ENCODE measurements around the gene ATXN1. TPM values are rescaled to one million over a fixed set of nuclear protein-coding genes. Genes with fewer than 3 reads are reported as not detected.

The ATXN1 gene
- total RNA-seq, 1 experiment from 2014 or later: 8.1 TPM

GRCh38 chr6:16344756-16345155 lies 416.5 kb downstream of the ATXN1 start (continued):
- TF ChIP-seq ZNF425 (CRISPR knock-in tag; conservative IDR thresholded peaks at IDR 0.05): no peak
- no peak for TF ChIP-seq CREM (CRISPR knock-in tag; IDR thresholded peaks at IDR 0.05)
- TF ChIP-seq, protein P1, sequence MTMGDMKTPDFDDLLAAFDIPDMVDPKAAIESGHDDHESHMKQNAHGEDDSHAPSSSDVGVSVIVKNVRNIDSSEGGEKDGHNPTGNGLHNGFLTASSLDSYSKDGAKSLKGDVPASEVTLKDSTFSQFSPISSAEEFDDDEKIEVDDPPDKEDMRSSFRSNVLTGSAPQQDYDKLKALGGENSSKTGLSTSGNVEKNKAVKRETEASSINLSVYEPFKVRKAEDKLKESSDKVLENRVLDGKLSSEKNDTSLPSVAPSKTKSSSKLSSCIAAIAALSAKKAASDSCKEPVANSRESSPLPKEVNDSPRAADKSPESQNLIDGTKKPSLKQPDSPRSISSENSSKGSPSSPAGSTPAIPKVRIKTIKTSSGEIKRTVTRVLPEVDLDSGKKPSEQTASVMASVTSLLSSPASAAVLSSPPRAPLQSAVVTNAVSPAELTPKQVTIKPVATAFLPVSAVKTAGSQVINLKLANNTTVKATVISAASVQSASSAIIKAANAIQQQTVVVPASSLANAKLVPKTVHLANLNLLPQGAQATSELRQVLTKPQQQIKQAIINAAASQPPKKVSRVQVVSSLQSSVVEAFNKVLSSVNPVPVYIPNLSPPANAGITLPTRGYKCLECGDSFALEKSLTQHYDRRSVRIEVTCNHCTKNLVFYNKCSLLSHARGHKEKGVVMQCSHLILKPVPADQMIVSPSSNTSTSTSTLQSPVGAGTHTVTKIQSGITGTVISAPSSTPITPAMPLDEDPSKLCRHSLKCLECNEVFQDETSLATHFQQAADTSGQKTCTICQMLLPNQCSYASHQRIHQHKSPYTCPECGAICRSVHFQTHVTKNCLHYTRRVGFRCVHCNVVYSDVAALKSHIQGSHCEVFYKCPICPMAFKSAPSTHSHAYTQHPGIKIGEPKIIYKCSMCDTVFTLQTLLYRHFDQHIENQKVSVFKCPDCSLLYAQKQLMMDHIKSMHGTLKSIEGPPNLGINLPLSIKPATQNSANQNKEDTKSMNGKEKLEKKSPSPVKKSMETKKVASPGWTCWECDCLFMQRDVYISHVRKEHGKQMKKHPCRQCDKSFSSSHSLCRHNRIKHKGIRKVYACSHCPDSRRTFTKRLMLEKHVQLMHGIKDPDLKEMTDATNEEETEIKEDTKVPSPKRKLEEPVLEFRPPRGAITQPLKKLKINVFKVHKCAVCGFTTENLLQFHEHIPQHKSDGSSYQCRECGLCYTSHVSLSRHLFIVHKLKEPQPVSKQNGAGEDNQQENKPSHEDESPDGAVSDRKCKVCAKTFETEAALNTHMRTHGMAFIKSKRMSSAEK (CRISPR knock-in tag; IDR thresholded peaks at IDR 0.05; ENCODE audit: borderline replicate concordance): no peak

- ChIA-PET POLR2A (no interaction called here), CTCF (interaction anchor here (2.4 kb wide), 1 partner anchor 12 kb away, joined by 7 read pairs; no protein-coding TSS in a partner anchor)
- Mint-ChIP-seq H3K9me3 (peaks cover 14% of the 10 kb centered on the region), H3K4me1 (peaks cover 19% of the 10 kb centered on the region), H3K36me3 (no peaks in the 10 kb centered on the region), H3K4me3 (no peak overlapping the region), H3K27ac (no peak overlapping the region), H3K27me3 (ENCODE audit: low read depth) (no peaks in the 10 kb centered on the region)
- TF ChIP-seq PRDM15 (CRISPR knock-in tag; IDR thresholded peaks at IDR 0.05) (no peak), TEAD4 (CRISPR knock-in tag; IDR thresholded peaks at IDR 0.05) (no peak), NR1H2 (CRISPR knock-in tag; IDR thresholded peaks at IDR 0.05) (no peak), ERG (CRISPR knock-in tag; IDR thresholded peaks at IDR 0.05) (no peak), IRF2 (CRISPR knock-in tag; IDR thresholded peaks at IDR 0.05; ENCODE audit: borderline replicate concordance, low read depth) (no peak), NR3C1 (CRISPR knock-in tag; conservative IDR thresholded peaks at IDR 0.05; ENCODE audit: low read depth) (no peak), ZNF396 (CRISPR knock-in tag; IDR thresholded peaks at IDR 0.05; ENCODE audit: borderline replicate concordance) (no peak), ZNF138 (CRISPR knock-in tag; conservative IDR thresholded peaks at IDR 0.05) (no peak), MYBL2 (CRISPR knock-in tag; IDR thresholded peaks at IDR 0.05) (no peak)
- no peak for ATAC-seq
- no peak for DNase-seq (ENCODE audit: low spot score)
Observed at GRCh38 chr6:16343593-16343992, 417.7 kb downstream of the ATXN1 start.

GRCh38 chr6:16339265-16339587 lies 422.0 kb downstream of the ATXN1 start:
- H3K4me3 Mint-ChIP-seq: no peak overlapping the region
- no peaks in the 10 kb centered on the region for H3K36me3 Mint-ChIP-seq
- no peak for ATAC-seq
- ChIA-PET POLR2A (no interaction called here), CTCF (interaction anchor here (0.6 to 1.5 kb wide), 10 partner anchors 8 to 431 kb away, joined by 3 to 13 read pairs (median 3); no protein-coding TSS in a partner anchor)
- no peaks in the 10 kb centered on the region for H3K27me3 Mint-ChIP-seq (ENCODE audit: low read depth)
- DNase-seq (ENCODE audit: low spot score): no peak
- H3K4me1 Mint-ChIP-seq: peaks cover 11% of the 10 kb centered on the region; the same call in 1 of the 2 replicates
- H3K9me3 Mint-ChIP-seq: peaks cover 14% of the 10 kb centered on the region
- H3K27ac Mint-ChIP-seq: no peak overlapping the region
- TF ChIP-seq PRDM15 (CRISPR knock-in tag; IDR thresholded peaks at IDR 0.05) (no peak), ZNF425 (CRISPR knock-in tag; conservative IDR thresholded peaks at IDR 0.05) (no peak), CREB1 (CRISPR knock-in tag; IDR thresholded peaks at IDR 0.05) (no peak), OVOL2 (CRISPR knock-in tag; IDR thresholded peaks at IDR 0.05; ENCODE audit: borderline replicate concordance) (no peak), NR2C2 (CRISPR knock-in tag; IDR thresholded peaks at IDR 0.05) (no peak)

Measured in WTC11 (cell line).